ENCODE measurements around the gene LRRK1. TPM values are rescaled to one million over a fixed set of nuclear protein-coding genes. Genes with fewer than 3 reads are reported as not detected.

LRRK1 gene
- total and polyA plus RNA-seq, 2 of the 4 experiments (the other 2 are of a cell fraction), result 3.0 to 5.8 TPM

DNA sequence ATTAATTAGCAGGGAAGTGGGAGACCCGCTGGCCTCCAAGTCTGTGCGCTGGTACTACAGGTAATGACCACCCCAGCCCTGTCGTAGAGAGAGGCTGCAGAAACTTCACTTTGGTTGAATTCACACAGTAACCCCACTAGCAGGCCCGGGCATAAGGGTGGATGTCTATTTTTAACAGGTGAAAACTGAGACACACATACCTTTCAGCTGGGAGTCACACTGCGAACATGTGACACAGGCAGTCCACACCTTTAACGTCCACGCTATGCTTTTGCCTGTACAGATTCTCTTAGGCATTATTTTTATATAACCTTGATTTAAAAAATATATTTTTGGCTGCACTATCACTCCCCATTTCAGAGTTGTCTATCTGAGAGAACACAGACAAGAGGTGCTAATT is 3.9 kb downstream of the LRRK1 start:
- H2BK120ac ChIP-seq (ENCODE audit: low read depth, low read length), result no peak overlapping the region
- H3K23ac ChIP-seq (ENCODE audit: low read depth, low read length), result no peak overlapping the region
- in situ Hi-C loops (cut with MboI; ENCODE audit: low sequenced_read_pairs) (loop anchor here (25.0 kb wide), 1 partner anchor 339 kb away; the partner anchor contains the start of gene CHSY1), dilution Hi-C loops (cut with HindIII; ENCODE audit: low sequenced_read_pairs, unreplicated experiment) (no loop called here), intact Hi-C loops (cut with micrococcal nuclease) (no loop called here)
- no peaks in the 10 kb centered on the region for H3K9me1 ChIP-seq (ENCODE audit: insufficient read depth, low read length)
- no peak overlapping the region for H3K4me3 ChIP-seq (ENCODE audit: insufficient read depth, low read depth, low read length)
- no peak overlapping the region for H4K5ac ChIP-seq (ENCODE audit: low read depth, low read length)
- H3K18ac ChIP-seq (ENCODE audit: low read depth, low read length), result no peak overlapping the region
- H4K91ac ChIP-seq (ENCODE audit: insufficient read depth, low read depth, low read length), result no peak overlapping the region
- no peak overlapping the region for H3K4ac ChIP-seq (ENCODE audit: low read depth, low read length)
- CTCF ChIA-PET, result interaction anchor here (1.2 kb wide), 1 partner anchor 36 kb away, joined by 3 read pairs; no protein-coding TSS in a partner anchor
- H3K14ac ChIP-seq (replicated peaks; ENCODE audit: low read depth, low read length), result no peak overlapping the region
- H3K36me3 ChIP-seq (ENCODE audit: control insufficient read depth, insufficient read depth, low read length), result peaks cover 10% of the 10 kb centered on the region
- H3K9me3 ChIP-seq (ENCODE audit: control insufficient read depth, insufficient read depth, low read length), result no peaks in the 10 kb centered on the region
- H3K4me1 ChIP-seq (ENCODE audit: control insufficient read depth, insufficient read depth, low read length), result no peaks in the 10 kb centered on the region; the same call in 1 of the 2 replicates
- no peak overlapping the region for H3K27ac ChIP-seq (ENCODE audit: insufficient read depth, low read length)
- H3K79me1 ChIP-seq (ENCODE audit: low read depth in 1 of 2, low read length in 2 of 2), result peaks cover 16 to 18% of the 10 kb centered on the region in 2 experiments
- H2AK5ac ChIP-seq (ENCODE audit: low read depth, low read length), result no peak overlapping the region
- DNase-seq, result no peak
- whole genome bisulfite sequencing, 2 experiments (ENCODE audit: extremely low coverage in 2 of 2, insufficient read length in 1 of 2), result no CpG with 5 or more reads among the region's 7 CpGs
- ATAC-seq (ENCODE audit: low read depth), result no peak
- H3K9ac ChIP-seq (ENCODE audit: low read depth, low read length), result no peak overlapping the region
- H2BK15ac ChIP-seq (ENCODE audit: low read depth, low read length), result no peak overlapping the region
- no peak overlapping the region for H2BK20ac ChIP-seq (ENCODE audit: low read depth, low read length)
- H3K27me3 ChIP-seq (ENCODE audit: control insufficient read depth, insufficient read depth, low read length), result no peaks in the 10 kb centered on the region
- BruUV-seq (replicated peaks), result no TSS peak
- TF ChIP-seq MAZ (IDR thresholded peaks at IDR 0.05; ENCODE audit: borderline replicate concordance, low read depth, low read length) (no peak), MXI1 (IDR thresholded peaks at IDR 0.05; ENCODE audit: borderline replicate concordance, low read depth, low read length) (no peak), MAFK (IDR thresholded peaks at IDR 0.05; ENCODE audit: low read depth, low read length) (no peak), RFX5 (IDR thresholded peaks at IDR 0.05; ENCODE audit: low read depth, low read length) (no peak), POLR2A (IDR thresholded peaks at IDR 0.05; ENCODE audit: low read depth, low read length) (no peak), RAD21 (IDR thresholded peaks at IDR 0.05; ENCODE audit: low read length) (no peak), CEBPB (IDR thresholded peaks at IDR 0.05; ENCODE audit: low read depth, low read length) (no peak), CHD1 (IDR thresholded peaks at IDR 0.05; ENCODE audit: low read depth, low read length) (no peak), RCOR1 (IDR thresholded peaks at IDR 0.05; ENCODE audit: insufficient replicate concordance, low read length) (no peak), NFE2L2 (IDR thresholded peaks at IDR 0.05; ENCODE audit: low read depth, low read length) (no peak), FOS (IDR thresholded peaks at IDR 0.05; ENCODE audit: low read depth, low read length) (no peak), BHLHE40 (IDR thresholded peaks at IDR 0.05; ENCODE audit: low read depth, low read length) (no peak), SMC3 (IDR thresholded peaks at IDR 0.05; ENCODE audit: low read depth, low read length) (no peak)
- TF ChIP-seq, protein P1, sequence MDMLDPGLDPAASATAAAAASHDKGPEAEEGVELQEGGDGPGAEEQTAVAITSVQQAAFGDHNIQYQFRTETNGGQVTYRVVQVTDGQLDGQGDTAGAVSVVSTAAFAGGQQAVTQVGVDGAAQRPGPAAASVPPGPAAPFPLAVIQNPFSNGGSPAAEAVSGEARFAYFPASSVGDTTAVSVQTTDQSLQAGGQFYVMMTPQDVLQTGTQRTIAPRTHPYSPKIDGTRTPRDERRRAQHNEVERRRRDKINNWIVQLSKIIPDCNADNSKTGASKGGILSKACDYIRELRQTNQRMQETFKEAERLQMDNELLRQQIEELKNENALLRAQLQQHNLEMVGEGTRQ (IDR thresholded peaks at IDR 0.05; ENCODE audit: low read depth, low read length), result no peak
- TF ChIP-seq, protein P2, sequence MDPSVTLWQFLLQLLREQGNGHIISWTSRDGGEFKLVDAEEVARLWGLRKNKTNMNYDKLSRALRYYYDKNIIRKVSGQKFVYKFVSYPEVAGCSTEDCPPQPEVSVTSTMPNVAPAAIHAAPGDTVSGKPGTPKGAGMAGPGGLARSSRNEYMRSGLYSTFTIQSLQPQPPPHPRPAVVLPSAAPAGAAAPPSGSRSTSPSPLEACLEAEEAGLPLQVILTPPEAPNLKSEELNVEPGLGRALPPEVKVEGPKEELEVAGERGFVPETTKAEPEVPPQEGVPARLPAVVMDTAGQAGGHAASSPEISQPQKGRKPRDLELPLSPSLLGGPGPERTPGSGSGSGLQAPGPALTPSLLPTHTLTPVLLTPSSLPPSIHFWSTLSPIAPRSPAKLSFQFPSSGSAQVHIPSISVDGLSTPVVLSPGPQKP (IDR thresholded peaks at IDR 0.05; ENCODE audit: borderline replicate concordance, low read depth, low read length), result no peak
- TF ChIP-seq, protein P3, sequence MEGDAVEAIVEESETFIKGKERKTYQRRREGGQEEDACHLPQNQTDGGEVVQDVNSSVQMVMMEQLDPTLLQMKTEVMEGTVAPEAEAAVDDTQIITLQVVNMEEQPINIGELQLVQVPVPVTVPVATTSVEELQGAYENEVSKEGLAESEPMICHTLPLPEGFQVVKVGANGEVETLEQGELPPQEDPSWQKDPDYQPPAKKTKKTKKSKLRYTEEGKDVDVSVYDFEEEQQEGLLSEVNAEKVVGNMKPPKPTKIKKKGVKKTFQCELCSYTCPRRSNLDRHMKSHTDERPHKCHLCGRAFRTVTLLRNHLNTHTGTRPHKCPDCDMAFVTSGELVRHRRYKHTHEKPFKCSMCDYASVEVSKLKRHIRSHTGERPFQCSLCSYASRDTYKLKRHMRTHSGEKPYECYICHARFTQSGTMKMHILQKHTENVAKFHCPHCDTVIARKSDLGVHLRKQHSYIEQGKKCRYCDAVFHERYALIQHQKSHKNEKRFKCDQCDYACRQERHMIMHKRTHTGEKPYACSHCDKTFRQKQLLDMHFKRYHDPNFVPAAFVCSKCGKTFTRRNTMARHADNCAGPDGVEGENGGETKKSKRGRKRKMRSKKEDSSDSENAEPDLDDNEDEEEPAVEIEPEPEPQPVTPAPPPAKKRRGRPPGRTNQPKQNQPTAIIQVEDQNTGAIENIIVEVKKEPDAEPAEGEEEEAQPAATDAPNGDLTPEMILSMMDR (conservative IDR thresholded peaks at IDR 0.05; ENCODE audit: low read depth, low read length), result no peak
- no peak overlapping the region for H2AK9ac ChIP-seq (replicated peaks; ENCODE audit: low read depth, low read length, poor library complexity)
- no peak overlapping the region for H3K56ac ChIP-seq (ENCODE audit: extremely low read depth, insufficient read depth, low read length)
- H3K4me2 ChIP-seq (ENCODE audit: low read depth, low read length), result no peak overlapping the region
- POLR2A ChIA-PET (ENCODE audit: unreplicated experiment), result no interaction called here
- H4K8ac ChIP-seq (ENCODE audit: low read depth in 2 of 2, low read length in 2 of 2), result no peak overlapping the region
- H4K20me1 ChIP-seq (ENCODE audit: insufficient read depth, low read length), result no peaks in the 10 kb centered on the region
- H2BK5ac ChIP-seq (ENCODE audit: low read depth, low read length, poor library complexity, severe bottlenecking), result no peak overlapping the region
- H2AFZ ChIP-seq (replicated peaks; ENCODE audit: low read length, poor library complexity), result no peak overlapping the region
